Suprapubic skin (tissue), 4 donors: Measurements from ENCODE around the gene FLNB. TPM values are rescaled to one million over a fixed set of nuclear protein-coding genes. Genes with fewer than 3 reads are reported as not detected.
"Not testable (repeated sequence)": the region's sequence is repeated elsewhere in the genome, so short reads cannot be mapped to it uniquely, and the experiment has no call there.

Experiments used
- DNase-seq, 2 donors: peaks; one replicate each; pipeline ENCODE4 v3.0.0-alpha.2; 2019; ENCODE audit warnings: low spot score in 2 of 2
- H3K27ac ChIP-seq: fragments of 200-600 bp; sonication (generic); one replicate; pipeline ENCODE4 v1.5.1; 2019
- H3K27me3 ChIP-seq: fragments of 200-600 bp; sonication (generic); one replicate; pipeline ENCODE4 v1.5.1; 2019
- H3K36me3 ChIP-seq: fragments of 200-600 bp; sonication (generic); one replicate; pipeline ENCODE4 v1.5.1; 2019
- H3K4me1 ChIP-seq: fragments of 200-600 bp; sonication (generic); one replicate; pipeline ENCODE4 v1.5.1; 2019
- H3K4me3 ChIP-seq: fragments of 200-600 bp; sonication (generic); one replicate; pipeline ENCODE4 v1.5.1; 2019; ENCODE audit warnings: mild to moderate bottlenecking
- H3K9me3 ChIP-seq: fragments of 200-600 bp; sonication (generic); one replicate; pipeline ENCODE4 v1.5.1; 2019
- CTCF ChIP-seq, 2 donors: fragments of 200-600 bp in 1 of 2; fragments of 450-650 bp in 1 of 2; sonication (generic) in 1 of 2; IDR thresholded peaks; one replicate each; pipeline ENCODE4 v1.5.1; 2016 to 2019; ENCODE audit warnings: antibody characterized with exemption in 2 of 2, mild to moderate bottlenecking in 1 of 2, moderate library complexity in 1 of 2
- EP300 ChIP-seq: sonication (generic); formaldehyde crosslinking; IDR thresholded peaks from one replicate; pipeline ENCODE4 v1.6.1; 2017; ENCODE audit warnings: antibody characterized with exemption
- POLR2A ChIP-seq, 2 donors: fragments of 450-650 bp; IDR thresholded peaks; one replicate each; pipeline ENCODE4 v1.6.1; 2017; ENCODE audit warnings: antibody characterized with exemption in 2 of 2, mild to moderate bottlenecking in 2 of 2, moderate library complexity in 2 of 2
- POLR2AphosphoS5 ChIP-seq, 3 donors: sonication (generic); formaldehyde crosslinking; IDR thresholded peaks; one replicate each; pipeline ENCODE4 v1.6.1; 2017; ENCODE audit warnings: antibody characterized with exemption in 3 of 3
- WGBS: methylation state at CpG from one replicate; pipeline ENCODE4 v1.1.5; 2018; 5-methylcytosine and 5-hydroxymethylcytosine counted together
- total RNA-seq, 4 donors: library from RNA; depleted of rRNA; stranded (reverse); fragments of >200 nt; gene quantifications; one replicate each; pipeline ENCODE4 v1.1.0, GENCODE V29; 2016

Gene FLNB
- total RNA-seq, 4 donors from 2014 or later = 143 to 186 (median 150) TPM

GRCh38 chr3:58200846-58201355, 192.7 kb downstream of the FLNB start:
- no peaks in the 10 kb centered on the region for H3K9me3 ChIP-seq
- H3K27ac ChIP-seq = no peak overlapping the region
- DNase-seq = no peak

GRCh38 chr3:58201451-58201850, 193.2 kb downstream of the FLNB start:
- not testable (repeated sequence) for H3K27ac ChIP-seq, H3K27me3 ChIP-seq, H3K4me3 ChIP-seq, H3K36me3 ChIP-seq, DNase-seq, H3K9me3 ChIP-seq
- WGBS = 56% methylated on average over 3 of the region's 3 CpGs
- peaks cover 18% of the 10 kb centered on the region for H3K4me1 ChIP-seq

More at GRCh38 chr3:58200846-58201355, 192.7 kb downstream of the FLNB start:
- H3K36me3 ChIP-seq = no peaks in the 10 kb centered on the region
- no peaks in the 10 kb centered on the region for H3K27me3 ChIP-seq
- no peak overlapping the region for H3K4me3 ChIP-seq
- H3K4me1 ChIP-seq = peaks cover 17% of the 10 kb centered on the region
- WGBS = 56% methylated on average over 11 of the region's 11 CpGs
- TF ChIP-seq EP300 = no peak
- no peak for TF ChIP-seq POLR2AphosphoS5 (IDR thresholded peaks at IDR 0.05)
- no peak for TF ChIP-seq CTCF (IDR thresholded peaks at IDR 0.05)
- TF ChIP-seq POLR2A (IDR thresholded peaks at IDR 0.05) = no peak

- no peaks in the 10 kb centered on the region for H3K27me3 ChIP-seq
- no peak overlapping the region for H3K4me3 ChIP-seq
- 82% methylated on average over 9 of the region's 9 CpGs for WGBS
- no peak for DNase-seq
- no peaks in the 10 kb centered on the region for H3K9me3 ChIP-seq
- no peak overlapping the region for H3K27ac ChIP-seq
- TF ChIP-seq POLR2AphosphoS5 (IDR thresholded peaks at IDR 0.05) = no peak
- no peak for TF ChIP-seq POLR2A (IDR thresholded peaks at IDR 0.05)
- TF ChIP-seq EP300 = no peak
- TF ChIP-seq CTCF (IDR thresholded peaks at IDR 0.05) = no peak
- H3K4me1 ChIP-seq = peaks cover 19% of the 10 kb centered on the region
- H3K36me3 ChIP-seq = no peaks in the 10 kb centered on the region
These were observed 194.7 kb downstream of the FLNB start for GRCh38 chr3:58202917-58203360.

- TF ChIP-seq POLR2AphosphoS5 (IDR thresholded peaks at IDR 0.05) = no peak
- no peak for TF ChIP-seq CTCF (IDR thresholded peaks at IDR 0.05)
- TF ChIP-seq POLR2A (IDR thresholded peaks at IDR 0.05) = no peak
- no peak for TF ChIP-seq EP300
- Histone ChIP-seq H3K27ac (no peak overlapping the region), H3K4me1 (peaks cover 14% of the 10 kb centered on the region), H3K4me3 (no peak overlapping the region), H3K36me3 (no peaks in the 10 kb centered on the region), H3K9me3 (no peaks in the 10 kb centered on the region), H3K27me3 (no peaks in the 10 kb centered on the region)
- WGBS = 88% methylated on average over 4 of the region's 4 CpGs
- DNase-seq = no peak
These were observed 195.3 kb downstream of the FLNB start for GRCh38 chr3:58203541-58203940.

- no peaks in the 10 kb centered on the region for H3K36me3 ChIP-seq
- no peaks in the 10 kb centered on the region for H3K9me3 ChIP-seq
- no peaks in the 10 kb centered on the region for H3K27me3 ChIP-seq
- no peak overlapping the region for H3K4me3 ChIP-seq
- no peak overlapping the region for H3K27ac ChIP-seq
- peak in 1 of 2 donors; percentile 17 for DNase-seq
- no peak for TF ChIP-seq POLR2A (IDR thresholded peaks at IDR 0.05)
- no peak for TF ChIP-seq CTCF (IDR thresholded peaks at IDR 0.05)
- peaks cover 3% of the 10 kb centered on the region for H3K4me1 ChIP-seq
- 96% methylated on average over 3 of the region's 4 CpGs for WGBS
These were observed 196.5 kb downstream of the FLNB start for GRCh38 chr3:58204720-58205119.

- 61% methylated on average over 4 of the region's 4 CpGs for WGBS
- H3K27me3 ChIP-seq = no peaks in the 10 kb centered on the region
- H3K4me1 ChIP-seq = peaks cover 13% of the 10 kb centered on the region
- H3K36me3 ChIP-seq = no peaks in the 10 kb centered on the region
- no peak for DNase-seq
- H3K4me3 ChIP-seq = no peak overlapping the region
- no peak overlapping the region for H3K27ac ChIP-seq
- no peaks in the 10 kb centered on the region for H3K9me3 ChIP-seq
- TF ChIP-seq CTCF (IDR thresholded peaks at IDR 0.05) (no peak), POLR2A (IDR thresholded peaks at IDR 0.05) (no peak), EP300 (no peak), POLR2AphosphoS5 (IDR thresholded peaks at IDR 0.05) (no peak)
These were observed 197.8 kb downstream of the FLNB start for GRCh38 chr3:58205981-58206380.
